Left kidney (tissue), 2 donors: ENCODE data around the gene SLC6A9. TPM values are rescaled to one million over a fixed set of nuclear protein-coding genes. Genes with fewer than 3 reads are reported as not detected.

Experiments used
- DNase-seq: peaks from one replicate; pipeline ENCODE4 v3.0.0-alpha.2; 2013
- polyA plus RNA-seq: library from polyadenylated mRNA; unstranded; fragments of 120-200 nt; gene quantifications from one replicate; pipeline ENCODE4 v1.2.1, GENCODE V29; 2013; ENCODE audit not compliant: insufficient read length

The SLC6A9 gene
- polyA plus RNA-seq, 1 donor = 6.8 TPM

GRCh38 chr1:43969746-43970466 is 61.4 kb downstream of the SLC6A9 start, which contains the start of gene DPH2:
Gene DPH2 (plus strand): TSS chr1:43970010. CDS start chr1:43970176, 166 bp downstream.
- peak; percentile 96 for DNase-seq

GRCh38 chr1:43969416-43969745 is 61.9 kb downstream of the SLC6A9 start:
- DNase-seq = no peak

GRCh38 chr1:43968348-43968948 is 62.8 kb downstream of the SLC6A9 start:
- DNase-seq = no peak

- DNase-seq = no peak
These were observed 65.9 kb downstream of the SLC6A9 start for GRCh38 chr1:43965316-43965715.

GRCh38 chr1:43963890-43964289 is 67.4 kb downstream of the SLC6A9 start:
- no peak for DNase-seq

- DNase-seq = no peak
These were observed 68.3 kb downstream of the SLC6A9 start for GRCh38 chr1:43963006-43963405.

GRCh38 chr1:43962324-43962723 is 68.9 kb downstream of the SLC6A9 start:
- DNase-seq = no peak

- no peak for DNase-seq
These were observed 69.6 kb downstream of the SLC6A9 start for GRCh38 chr1:43961692-43962091.

GRCh38 chr1:43960798-43961197 is 70.5 kb downstream of the SLC6A9 start:
- no peak for DNase-seq

- DNase-seq = no peak
These were observed 72.7 kb downstream of the SLC6A9 start for GRCh38 chr1:43958351-43959255.

- no peak for DNase-seq
These were observed 73.7 kb downstream of the SLC6A9 start for GRCh38 chr1:43957407-43958040.

GRCh38 chr1:43956234-43956633 is 75.0 kb downstream of the SLC6A9 start:
- DNase-seq = no peak

GRCh38 chr1:43954036-43954435 is 77.2 kb downstream of the SLC6A9 start:
- DNase-seq = no peak

- DNase-seq = no peak
These were observed 77.9 kb downstream of the SLC6A9 start for GRCh38 chr1:43953361-43953760.

- DNase-seq = peak; percentile 64
These were observed 78.4 kb downstream of the SLC6A9 start for GRCh38 chr1:43952731-43953346.

- no peak for DNase-seq
These were observed 80.0 kb downstream of the SLC6A9 start for GRCh38 chr1:43951021-43951985.

- no peak for DNase-seq
These were observed 81.6 kb downstream of the SLC6A9 start for GRCh38 chr1:43949678-43950077.

- no peak for DNase-seq
These were observed 83.3 kb downstream of the SLC6A9 start for GRCh38 chr1:43947874-43948437.

GRCh38 chr1:43947061-43947873 is 84.0 kb downstream of the SLC6A9 start:
- DNase-seq = no peak
